GM21528 (cell line): Measurements from ENCODE around the gene CHRNA4.

Experiments used
- ATAC-seq: cut with Tn5 transposase; IDR thresholded peaks from one replicate; pipeline ENCODE4 v1.9.1; 2021; ENCODE audit warnings: mild to moderate bottlenecking, moderate library complexity; ENCODE audit not compliant: unreplicated experiment, low FRiP score

Gene CHRNA4

GRCh38 chr20:63360850-63361518 is at the start of gene CHRNA4:
Gene CHRNA4, minus strand, starts transcription at chr20:63361349. Its CDS starts 184 bp downstream, at chr20:63361165.
- no peak for ATAC-seq

GRCh38 chr20:63409834-63410435 is 48.8 kb upstream of the CHRNA4 start:
- no peak for ATAC-seq

GRCh38 chr20:63409066-63409833 is 48.1 kb upstream of the CHRNA4 start:
- no peak for ATAC-seq

- no peak for ATAC-seq
Measured at GRCh38 chr20:63408684-63409046, 47.5 kb upstream of the CHRNA4 start.

- ATAC-seq, result no peak
Measured at GRCh38 chr20:63407928-63408683, 47.0 kb upstream of the CHRNA4 start.

- no peak for ATAC-seq
Measured at GRCh38 chr20:63406617-63407245, 45.6 kb upstream of the CHRNA4 start.

GRCh38 chr20:63406011-63406410 is 44.9 kb upstream of the CHRNA4 start:
- no peak for ATAC-seq

GRCh38 chr20:63405102-63405730 is 44.1 kb upstream of the CHRNA4 start:
- no peak for ATAC-seq

- no peak for ATAC-seq
Measured at GRCh38 chr20:63404129-63405085, 43.3 kb upstream of the CHRNA4 start.

- no peak for ATAC-seq
Measured at GRCh38 chr20:63403403-63404105, 42.4 kb upstream of the CHRNA4 start.

- no peak for ATAC-seq
Measured at GRCh38 chr20:63402860-63403220, 41.7 kb upstream of the CHRNA4 start.

- ATAC-seq, result no peak
Measured at GRCh38 chr20:63402181-63402859, 41.2 kb upstream of the CHRNA4 start.

- ATAC-seq, result no peak
Measured at GRCh38 chr20:63401384-63402110, 40.4 kb upstream of the CHRNA4 start.

- ATAC-seq, result no peak
Measured at GRCh38 chr20:63400486-63401210, 39.5 kb upstream of the CHRNA4 start.

GRCh38 chr20:63399596-63400375 is 38.6 kb upstream of the CHRNA4 start:
- no peak for ATAC-seq
